Measurements from ENCODE around the gene FRS3. TPM values are rescaled to one million over a fixed set of nuclear protein-coding genes. Genes with fewer than 3 reads are reported as not detected.

FRS3 gene
- total and polyA plus RNA-seq, 2 experiments from 2014 or later: 1.4 to 8.4 TPM

DNA sequence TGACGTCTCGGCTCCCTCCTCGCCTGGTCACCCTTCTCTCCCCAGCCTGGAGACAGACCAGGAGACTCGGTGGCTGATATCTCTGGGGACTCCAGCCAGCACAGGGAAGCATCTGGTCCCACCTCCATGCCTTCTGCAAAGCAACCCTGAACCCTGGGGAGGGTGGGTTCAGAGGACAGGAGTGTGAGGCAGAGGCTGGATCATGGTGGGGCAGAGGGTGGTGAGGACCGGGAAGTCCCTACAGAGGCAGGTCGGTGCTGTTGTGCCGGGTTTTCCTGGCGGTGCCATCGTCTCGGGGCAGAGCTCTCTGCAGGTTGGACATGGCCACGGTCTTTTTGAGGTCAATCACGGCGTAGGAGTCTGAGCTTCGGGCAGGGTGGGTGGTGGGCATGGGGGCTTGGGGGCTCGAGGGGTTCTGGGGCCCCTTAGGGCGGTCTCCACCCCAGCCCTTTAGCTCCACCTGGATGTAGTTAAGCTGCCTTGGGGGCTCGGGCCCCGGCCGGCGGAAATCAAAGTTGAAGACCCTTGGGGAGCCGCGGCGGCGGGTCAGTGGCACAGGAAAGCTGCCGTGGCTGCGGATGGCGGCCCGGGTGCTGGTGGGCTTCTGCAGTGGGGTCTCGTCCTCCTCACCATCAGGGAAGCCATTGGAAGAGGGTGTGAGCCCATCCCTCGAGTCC lies 9.2 kb downstream of the FRS3 start:
- no peak overlapping the region for H3K4me3 ChIP-seq
- no peaks in the 10 kb centered on the region for H3K9me3 ChIP-seq (ENCODE audit: low read depth)
- H3K9me2 ChIP-seq (replicated peaks; ENCODE audit: insufficient read depth): no peaks in the 10 kb centered on the region
- no peak overlapping the region for H3K27ac ChIP-seq
- H3K27me3 ChIP-seq: no peaks in the 10 kb centered on the region
- 97% methylated on average over 25 of the region's 30 CpGs for WGBS (ENCODE audit: low lambda C conversion rate, missing lambda C conversion rate)
- no peak overlapping the region for H3K4me2 ChIP-seq
- TF ChIP-seq, protein P1, sequence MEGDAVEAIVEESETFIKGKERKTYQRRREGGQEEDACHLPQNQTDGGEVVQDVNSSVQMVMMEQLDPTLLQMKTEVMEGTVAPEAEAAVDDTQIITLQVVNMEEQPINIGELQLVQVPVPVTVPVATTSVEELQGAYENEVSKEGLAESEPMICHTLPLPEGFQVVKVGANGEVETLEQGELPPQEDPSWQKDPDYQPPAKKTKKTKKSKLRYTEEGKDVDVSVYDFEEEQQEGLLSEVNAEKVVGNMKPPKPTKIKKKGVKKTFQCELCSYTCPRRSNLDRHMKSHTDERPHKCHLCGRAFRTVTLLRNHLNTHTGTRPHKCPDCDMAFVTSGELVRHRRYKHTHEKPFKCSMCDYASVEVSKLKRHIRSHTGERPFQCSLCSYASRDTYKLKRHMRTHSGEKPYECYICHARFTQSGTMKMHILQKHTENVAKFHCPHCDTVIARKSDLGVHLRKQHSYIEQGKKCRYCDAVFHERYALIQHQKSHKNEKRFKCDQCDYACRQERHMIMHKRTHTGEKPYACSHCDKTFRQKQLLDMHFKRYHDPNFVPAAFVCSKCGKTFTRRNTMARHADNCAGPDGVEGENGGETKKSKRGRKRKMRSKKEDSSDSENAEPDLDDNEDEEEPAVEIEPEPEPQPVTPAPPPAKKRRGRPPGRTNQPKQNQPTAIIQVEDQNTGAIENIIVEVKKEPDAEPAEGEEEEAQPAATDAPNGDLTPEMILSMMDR (IDR thresholded peaks at IDR 0.05; ENCODE audit: poor library complexity): no peak
- no peak for TF ChIP-seq EZH2phosphoT487 (IDR thresholded peaks at IDR 0.05; ENCODE audit: low read depth, severe bottlenecking, unreplicated experiment)
- TF ChIP-seq EZH2 (IDR thresholded peaks at IDR 0.05; ENCODE audit: borderline replicate concordance): no peak
- no peaks in the 10 kb centered on the region for H3K36me3 ChIP-seq (replicated peaks; ENCODE audit: insufficient read depth, low read depth)
- H3K79me2 ChIP-seq: no peaks in the 10 kb centered on the region
- peaks cover 27% of the 10 kb centered on the region for H3K4me1 ChIP-seq (ENCODE audit: insufficient read depth)
- H4K20me1 ChIP-seq (ENCODE audit: insufficient read depth, poor library complexity, severe bottlenecking): no peaks in the 10 kb centered on the region
- no peak for DNase-seq (ENCODE audit: low spot score)
- no peak overlapping the region for H2AFZ ChIP-seq

DNA sequence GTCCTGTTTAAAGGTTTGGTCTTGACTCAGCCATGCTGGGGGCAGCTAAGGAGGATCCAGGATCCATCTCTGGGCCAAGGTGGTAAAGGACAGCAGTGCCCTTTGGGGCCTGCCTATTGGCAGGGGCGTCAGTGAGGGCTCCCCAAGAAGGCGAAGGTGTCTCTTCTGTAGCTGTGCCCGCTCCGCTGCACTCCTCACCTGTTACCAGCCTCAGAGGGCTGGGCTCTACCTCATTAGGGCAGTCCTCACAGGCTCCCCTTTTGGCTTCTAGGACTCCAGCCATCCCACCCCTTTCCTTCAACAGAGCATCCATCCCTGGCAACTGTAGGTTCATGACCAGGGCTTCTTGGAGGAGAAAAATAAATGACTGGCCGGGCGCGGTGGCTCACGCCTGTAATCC lies 10.3 kb downstream of the FRS3 start:
- peaks cover 27% of the 10 kb centered on the region for H3K4me1 ChIP-seq (ENCODE audit: insufficient read depth)
- no peaks in the 10 kb centered on the region for H3K79me2 ChIP-seq
- WGBS (ENCODE audit: low lambda C conversion rate, missing lambda C conversion rate): 96% methylated on average over 8 of the region's 8 CpGs
- TF ChIP-seq, protein P1 (IDR thresholded peaks at IDR 0.05; ENCODE audit: poor library complexity): no peak
- TF ChIP-seq EZH2phosphoT487 (IDR thresholded peaks at IDR 0.05; ENCODE audit: low read depth, severe bottlenecking, unreplicated experiment) (no peak), EZH2 (IDR thresholded peaks at IDR 0.05; ENCODE audit: borderline replicate concordance) (no peak)
- H3K9me3 ChIP-seq (ENCODE audit: low read depth): no peaks in the 10 kb centered on the region
- no peaks in the 10 kb centered on the region for H3K36me3 ChIP-seq (replicated peaks; ENCODE audit: insufficient read depth, low read depth)
- peak overlapping the region; percentile 91 for H3K27ac ChIP-seq
- H3K27me3 ChIP-seq: no peaks in the 10 kb centered on the region
- H3K4me3 ChIP-seq: no peak overlapping the region
- no peaks in the 10 kb centered on the region for H3K9me2 ChIP-seq (replicated peaks; ENCODE audit: insufficient read depth)
- H2AFZ ChIP-seq: no peak overlapping the region
- no peak for DNase-seq (ENCODE audit: low spot score)
- no peaks in the 10 kb centered on the region for H4K20me1 ChIP-seq (ENCODE audit: insufficient read depth, poor library complexity, severe bottlenecking)
- no peak overlapping the region for H3K4me2 ChIP-seq

DNA sequence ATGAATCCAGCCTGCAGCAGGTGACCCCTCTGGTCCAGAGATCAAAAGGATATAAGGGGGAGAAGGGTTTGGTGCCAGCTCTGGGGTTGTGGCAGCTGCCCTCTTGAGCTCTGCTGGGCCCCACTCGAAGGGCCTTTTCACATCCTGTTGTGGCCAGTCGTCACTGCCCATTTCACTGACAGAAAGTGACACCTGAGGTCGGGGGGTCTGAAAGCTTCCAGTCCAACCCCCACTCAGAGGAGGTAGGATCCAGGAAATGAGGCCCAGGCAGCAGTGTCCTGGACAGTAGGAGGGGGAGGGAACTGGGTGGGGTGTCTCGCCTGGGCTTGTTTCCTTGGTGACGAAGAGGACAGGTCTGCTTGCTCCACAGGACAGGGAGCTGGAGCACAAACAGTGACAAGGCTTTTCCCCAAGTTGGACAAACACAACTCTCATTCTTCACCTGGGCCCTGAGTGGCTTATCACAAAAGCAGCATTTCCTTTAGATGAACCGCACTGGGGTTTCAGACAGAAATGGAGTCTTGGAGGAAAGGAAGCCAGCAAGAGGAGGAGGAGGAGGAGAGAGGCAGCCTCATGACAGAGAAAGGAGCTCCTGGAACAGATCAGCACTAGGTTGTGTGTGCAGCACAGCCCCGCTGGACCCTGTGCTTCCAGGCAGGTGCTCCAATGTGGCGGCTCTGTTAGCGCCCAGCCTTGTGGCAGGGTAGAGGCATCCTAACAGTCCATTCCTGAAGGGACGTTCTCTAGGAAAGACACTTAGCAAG lies 11.0 kb downstream of the FRS3 start:
- Histone ChIP-seq H3K79me2 (no peaks in the 10 kb centered on the region), H2AFZ (no peak overlapping the region), H3K27me3 (no peaks in the 10 kb centered on the region), H3K4me2 (peak overlapping the region; percentile 50), H3K36me3 (replicated peaks; ENCODE audit: insufficient read depth, low read depth) (no peaks in the 10 kb centered on the region), H3K4me1 (ENCODE audit: insufficient read depth) (peaks cover 27% of the 10 kb centered on the region), H3K9me2 (replicated peaks; ENCODE audit: insufficient read depth) (no peaks in the 10 kb centered on the region), H3K4me3 (no peak overlapping the region), H4K20me1 (ENCODE audit: insufficient read depth, poor library complexity, severe bottlenecking) (no peaks in the 10 kb centered on the region), H3K27ac (peak overlapping the region; percentile 91), H3K9me3 (ENCODE audit: low read depth) (no peaks in the 10 kb centered on the region)
- WGBS (ENCODE audit: low lambda C conversion rate, missing lambda C conversion rate): 64% methylated on average over 10 of the region's 10 CpGs
- TF ChIP-seq, protein P1 (IDR thresholded peaks at IDR 0.05; ENCODE audit: poor library complexity): no peak
- TF ChIP-seq EZH2 (IDR thresholded peaks at IDR 0.05; ENCODE audit: borderline replicate concordance): no peak
- no peak for TF ChIP-seq EZH2phosphoT487 (IDR thresholded peaks at IDR 0.05; ENCODE audit: low read depth, severe bottlenecking, unreplicated experiment)
- peak; percentile 78 for DNase-seq (ENCODE audit: low spot score)

Measured in hepatocyte (in vitro differentiated cells).